ENCODE data around the gene CREG2.

Gene CREG2

DNA sequence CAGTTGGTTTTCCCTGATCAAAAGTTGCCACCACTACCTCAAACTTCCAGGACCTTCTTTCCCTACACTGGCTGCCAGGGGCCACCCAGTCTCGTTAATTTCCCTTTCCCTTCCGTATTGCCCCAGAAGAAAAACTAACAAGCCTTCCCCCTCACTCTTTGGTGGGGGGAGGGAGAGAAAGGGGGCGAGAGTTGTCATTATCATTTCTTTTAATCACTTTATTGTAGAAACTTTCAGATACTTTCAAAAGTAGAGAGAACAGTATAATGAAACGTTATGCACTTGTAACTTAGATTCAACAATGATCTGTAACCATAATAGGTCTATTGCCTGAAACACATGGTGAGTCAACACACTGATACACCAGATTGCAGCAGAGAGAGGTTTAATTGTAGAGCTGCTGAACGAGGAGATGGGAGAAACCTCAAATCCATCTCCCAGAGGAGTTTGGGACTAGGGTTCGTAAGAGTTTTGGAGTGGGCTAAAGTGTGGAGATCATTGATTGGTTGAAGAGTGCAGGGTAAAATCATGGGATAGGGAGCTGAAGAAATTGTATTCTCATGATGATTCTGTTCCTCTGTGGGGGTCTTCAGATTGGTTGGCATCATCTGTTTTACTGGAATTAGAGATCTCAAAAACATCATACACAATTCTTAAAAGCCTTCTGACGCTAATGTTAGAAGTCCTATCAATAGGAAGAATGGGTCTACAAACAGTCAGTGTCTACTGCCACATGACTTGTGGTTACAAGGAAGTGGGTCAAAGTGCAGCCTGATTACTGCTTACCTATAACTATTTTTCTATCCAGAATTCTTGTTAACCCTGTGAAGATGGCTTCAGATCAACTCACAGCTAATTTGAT is 76.2 kb downstream of the CREG2 start:
- no peaks in the 10 kb centered on the region; the same call in 1 of the 2 replicates for H3K9me3 ChIP-seq (ENCODE audit: insufficient read depth, low read depth, low read length)
- peaks cover 9% of the 10 kb centered on the region for H3K4me1 ChIP-seq (ENCODE audit: insufficient read depth, low read length)
- H3K4me3 ChIP-seq (ENCODE audit: low read length), result no peak overlapping the region
- no peak overlapping the region for H3K9ac ChIP-seq (ENCODE audit: low read depth, low read length)
- peaks cover 12% of the 10 kb centered on the region for H3K27me3 ChIP-seq (ENCODE audit: insufficient read depth, low read length)
- no peak overlapping the region for H3K27ac ChIP-seq (ENCODE audit: low read length)
- H3K36me3 ChIP-seq (ENCODE audit: insufficient read depth, low read depth, low read length), result no peaks in the 10 kb centered on the region

DNA sequence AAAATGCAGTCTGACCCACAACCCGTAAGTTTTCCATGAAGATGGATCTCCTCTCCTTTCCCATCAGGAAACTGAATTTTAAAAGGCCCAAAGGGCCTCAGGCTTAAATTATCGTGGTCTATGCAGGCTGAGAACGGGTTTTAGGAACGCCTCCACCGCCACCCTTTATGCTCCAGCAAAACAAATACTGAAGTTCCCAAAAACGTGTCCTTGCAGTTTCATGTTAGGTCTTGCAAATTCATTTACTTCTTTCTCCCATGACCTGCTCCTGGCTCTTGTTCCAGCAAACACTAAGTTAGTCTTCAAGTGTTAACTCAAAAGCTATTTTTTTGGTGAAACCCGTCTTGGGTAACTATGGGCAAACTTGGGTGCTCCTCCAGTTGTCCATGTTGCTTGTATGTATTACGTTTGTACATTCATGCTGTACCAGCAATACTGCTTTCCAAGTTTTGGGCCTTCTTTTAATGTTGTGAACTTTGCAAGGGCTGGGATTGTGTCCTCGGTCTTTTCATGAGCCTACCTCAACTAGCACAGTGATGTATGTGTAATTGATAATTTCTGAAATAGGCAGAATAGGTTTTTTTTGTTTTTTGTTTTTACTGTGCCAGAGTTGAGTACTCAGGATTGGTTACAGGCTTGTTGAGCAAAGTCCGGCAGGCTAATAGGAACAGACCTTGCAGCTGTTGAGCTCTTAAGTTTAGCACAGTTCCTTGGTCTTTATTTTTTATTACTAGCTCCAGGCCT is 77.0 kb downstream of the CREG2 start:
- no peaks in the 10 kb centered on the region for H3K36me3 ChIP-seq (ENCODE audit: insufficient read depth, low read depth, low read length)
- peaks cover 15% of the 10 kb centered on the region for H3K4me1 ChIP-seq (ENCODE audit: insufficient read depth, low read length)
- H3K27ac ChIP-seq (ENCODE audit: low read length), result no peak overlapping the region
- no peak overlapping the region for H3K9ac ChIP-seq (ENCODE audit: low read depth, low read length)
- no peaks in the 10 kb centered on the region; the same call in 1 of the 2 replicates for H3K9me3 ChIP-seq (ENCODE audit: insufficient read depth, low read depth, low read length)
- H3K4me3 ChIP-seq (ENCODE audit: low read length), result no peak overlapping the region
- peaks cover 12% of the 10 kb centered on the region for H3K27me3 ChIP-seq (ENCODE audit: insufficient read depth, low read length)

- peaks cover 12% of the 10 kb centered on the region for H3K27me3 ChIP-seq (ENCODE audit: insufficient read depth, low read length)
- H3K36me3 ChIP-seq (ENCODE audit: insufficient read depth, low read depth, low read length), result no peaks in the 10 kb centered on the region
- H3K9ac ChIP-seq (ENCODE audit: low read depth, low read length), result peak within 1 kb of the TSS; percentile 81
- no peak within 1 kb of the TSS for H3K27ac ChIP-seq (ENCODE audit: low read length)
- peaks cover 15% of the 10 kb centered on the region for H3K4me1 ChIP-seq (ENCODE audit: insufficient read depth, low read length)
- peak within 1 kb of the TSS; percentile 85 for H3K4me3 ChIP-seq (ENCODE audit: low read length)
- H3K9me3 ChIP-seq (ENCODE audit: insufficient read depth, low read depth, low read length), result no peaks in the 10 kb centered on the region; the same call in 1 of the 2 replicates
Measured at GRCh38 chr2:101308432-101309210, 78.7 kb downstream of the CREG2 start, which contains the start of gene RNF149. Gene RNF149 (minus strand): TSS chr2:101308701. CDS start chr2:101308588, 113 bp downstream.

GRCh38 chr2:101307950-101308431 is 79.3 kb downstream of the CREG2 start:
- Histone ChIP-seq H3K4me3 (ENCODE audit: low read length) (peak overlapping the region; percentile 85), H3K27me3 (ENCODE audit: insufficient read depth, low read length) (peaks cover 12% of the 10 kb centered on the region), H3K27ac (ENCODE audit: low read length) (no peak overlapping the region), H3K9me3 (ENCODE audit: insufficient read depth, low read depth, low read length) (no peaks in the 10 kb centered on the region; the same call in 1 of the 2 replicates), H3K9ac (ENCODE audit: low read depth, low read length) (peak overlapping the region; percentile 81), H3K4me1 (ENCODE audit: insufficient read depth, low read length) (peaks cover 15% of the 10 kb centered on the region), H3K36me3 (ENCODE audit: insufficient read depth, low read depth, low read length) (no peaks in the 10 kb centered on the region)

DNA sequence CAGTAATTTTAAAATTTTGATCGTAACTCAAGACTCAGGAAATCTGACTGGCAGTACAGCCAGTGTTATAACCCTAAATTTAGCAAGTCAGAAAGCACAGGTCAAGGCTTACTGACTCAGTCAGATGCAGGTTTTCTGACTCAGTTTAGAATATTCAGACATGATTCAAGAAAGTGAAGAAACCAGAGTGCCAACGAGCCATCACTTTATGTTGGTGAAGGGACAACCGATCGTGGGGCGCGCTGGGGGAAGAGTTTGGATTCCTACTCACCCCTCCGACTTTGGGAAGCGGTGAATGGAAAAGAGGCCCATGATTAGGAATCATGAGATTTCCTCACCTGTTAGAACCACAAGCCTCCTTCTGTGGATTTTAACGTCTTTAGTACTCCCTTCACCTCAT is 79.8 kb downstream of the CREG2 start:
- Histone ChIP-seq H3K27ac (ENCODE audit: low read length) (no peak overlapping the region), H3K27me3 (ENCODE audit: insufficient read depth, low read length) (peaks cover 12% of the 10 kb centered on the region), H3K9ac (ENCODE audit: low read depth, low read length) (peak overlapping the region; percentile 81; the same call in 1 of the 2 replicates), H3K4me1 (ENCODE audit: insufficient read depth, low read length) (peaks cover 15% of the 10 kb centered on the region), H3K36me3 (ENCODE audit: insufficient read depth, low read depth, low read length) (no peaks in the 10 kb centered on the region), H3K9me3 (ENCODE audit: insufficient read depth, low read depth, low read length) (no peaks in the 10 kb centered on the region; the same call in 1 of the 2 replicates), H3K4me3 (ENCODE audit: low read length) (peak overlapping the region; percentile 85)

- peaks cover 3% of the 10 kb centered on the region; the same call in 1 of the 2 replicates for H3K36me3 ChIP-seq (ENCODE audit: insufficient read depth, low read depth, low read length)
- H3K27ac ChIP-seq (ENCODE audit: low read length), result no peak overlapping the region
- H3K27me3 ChIP-seq (ENCODE audit: insufficient read depth, low read length), result peaks cover 12% of the 10 kb centered on the region
- peak overlapping the region; percentile 1; the same call in 1 of the 2 replicates for H3K9ac ChIP-seq (ENCODE audit: low read depth, low read length)
- H3K4me1 ChIP-seq (ENCODE audit: insufficient read depth, low read length), result peaks cover 15% of the 10 kb centered on the region
- no peaks in the 10 kb centered on the region for H3K9me3 ChIP-seq (ENCODE audit: insufficient read depth, low read depth, low read length)
- peak overlapping the region; percentile 85 for H3K4me3 ChIP-seq (ENCODE audit: low read length)
Measured at GRCh38 chr2:101306410-101306809, 80.9 kb downstream of the CREG2 start.

DNA sequence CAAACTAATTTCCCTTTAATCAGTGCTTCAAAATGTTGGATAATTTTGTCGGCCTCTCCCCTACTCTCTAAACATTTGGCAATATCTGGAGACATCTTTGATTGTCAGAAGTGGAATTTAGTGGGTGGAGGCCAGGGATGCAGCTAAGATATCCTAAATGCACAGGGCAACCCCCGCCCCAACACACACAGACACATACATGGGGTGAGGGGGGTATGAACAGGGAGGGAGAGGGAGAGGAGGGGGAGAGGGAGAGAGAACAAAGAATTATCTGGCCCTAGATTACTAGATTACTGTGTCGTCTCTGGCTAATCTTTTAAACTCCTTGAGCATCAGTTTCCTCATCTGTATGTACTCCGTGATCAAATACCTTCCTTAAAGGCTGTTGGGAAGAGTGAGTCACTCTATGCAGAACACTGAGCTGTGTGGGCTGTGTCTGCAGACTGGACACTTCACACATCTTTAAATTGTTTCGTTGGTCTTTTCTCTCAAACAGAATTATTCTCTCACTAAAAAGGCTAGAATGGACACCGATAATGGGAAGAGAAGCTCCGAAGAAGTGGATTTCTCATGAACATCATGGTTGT is 81.7 kb downstream of the CREG2 start:
- Histone ChIP-seq H3K36me3 (ENCODE audit: insufficient read depth, low read depth, low read length) (peaks cover 3% of the 10 kb centered on the region; the same call in 1 of the 2 replicates), H3K4me1 (ENCODE audit: insufficient read depth, low read length) (peaks cover 15% of the 10 kb centered on the region), H3K27me3 (ENCODE audit: insufficient read depth, low read length) (peaks cover 12% of the 10 kb centered on the region), H3K9ac (ENCODE audit: low read depth, low read length) (no peak overlapping the region; the same call in 1 of the 2 replicates), H3K9me3 (ENCODE audit: insufficient read depth, low read depth, low read length) (no peaks in the 10 kb centered on the region), H3K27ac (ENCODE audit: low read length) (no peak overlapping the region), H3K4me3 (ENCODE audit: low read length) (peak overlapping the region; percentile 85; the same call in 1 of the 2 replicates)

GRCh38 chr2:101305035-101305434 is 82.3 kb downstream of the CREG2 start:
- Histone ChIP-seq H3K4me3 (ENCODE audit: low read length) (no peak overlapping the region), H3K27ac (ENCODE audit: low read length) (no peak overlapping the region), H3K36me3 (ENCODE audit: insufficient read depth, low read depth, low read length) (peaks cover 4% of the 10 kb centered on the region; the same call in 1 of the 2 replicates), H3K4me1 (ENCODE audit: insufficient read depth, low read length) (peaks cover 15% of the 10 kb centered on the region), H3K9ac (ENCODE audit: low read depth, low read length) (no peak overlapping the region), H3K9me3 (ENCODE audit: insufficient read depth, low read depth, low read length) (no peaks in the 10 kb centered on the region), H3K27me3 (ENCODE audit: insufficient read depth, low read length) (peaks cover 12% of the 10 kb centered on the region)

DNA sequence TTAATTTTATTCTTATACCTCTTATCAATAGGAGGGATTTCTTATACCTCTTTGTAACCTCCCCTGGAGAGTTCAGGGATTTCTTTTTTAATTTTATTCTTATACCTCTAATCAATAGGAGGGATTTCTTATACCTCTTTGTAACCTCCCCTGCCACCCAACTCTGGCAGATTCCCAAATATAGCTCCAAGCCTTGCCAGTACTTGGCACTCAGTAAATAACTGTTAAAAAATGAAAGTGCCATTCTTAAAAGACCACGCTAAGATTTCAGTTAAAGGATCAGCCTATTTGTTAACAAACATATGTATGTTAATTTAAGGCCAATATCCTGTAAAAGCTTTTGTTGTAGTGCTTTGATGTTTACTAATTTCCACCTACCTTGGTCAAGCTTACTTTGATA is 83.6 kb downstream of the CREG2 start:
- H3K9me3 ChIP-seq (ENCODE audit: insufficient read depth, low read depth, low read length), result no peaks in the 10 kb centered on the region
- no peak overlapping the region for H3K27ac ChIP-seq (ENCODE audit: low read length)
- H3K4me3 ChIP-seq (ENCODE audit: low read length), result no peak overlapping the region
- no peak overlapping the region for H3K9ac ChIP-seq (ENCODE audit: low read depth, low read length)
- peaks cover 15% of the 10 kb centered on the region for H3K4me1 ChIP-seq (ENCODE audit: insufficient read depth, low read length)
- peaks cover 9% of the 10 kb centered on the region; the same call in 1 of the 2 replicates for H3K36me3 ChIP-seq (ENCODE audit: insufficient read depth, low read depth, low read length)
- peaks cover 12% of the 10 kb centered on the region for H3K27me3 ChIP-seq (ENCODE audit: insufficient read depth, low read length)

GRCh38 chr2:101302016-101302415 is 85.3 kb downstream of the CREG2 start:
- Histone ChIP-seq H3K4me1 (ENCODE audit: insufficient read depth, low read length) (peaks cover 12% of the 10 kb centered on the region), H3K27ac (ENCODE audit: low read length) (no peak overlapping the region), H3K36me3 (ENCODE audit: insufficient read depth, low read depth, low read length) (peaks cover 9% of the 10 kb centered on the region; the same call in 1 of the 2 replicates), H3K27me3 (ENCODE audit: insufficient read depth, low read length) (no peaks in the 10 kb centered on the region), H3K9ac (ENCODE audit: low read depth, low read length) (no peak overlapping the region), H3K9me3 (ENCODE audit: insufficient read depth, low read depth, low read length) (no peaks in the 10 kb centered on the region), H3K4me3 (ENCODE audit: low read length) (no peak overlapping the region)
